ENCODE data around the gene CCDC188. TPM values are rescaled to one million over a fixed set of nuclear protein-coding genes. Genes with fewer than 3 reads are reported as not detected.

The CCDC188 gene
- total RNA-seq, 1 experiment from 2014 or later, result not detected

- intact Hi-C loops (cut with micrococcal nuclease; ENCODE audit: unreplicated experiment), result no loop called here
- Mint-ChIP-seq H3K36me3 (ENCODE audit: insufficient read depth, unreplicated experiment) (peaks cover 12% of the 10 kb centered on the region), H3K4me1 (ENCODE audit: low read depth, unreplicated experiment) (no peaks in the 10 kb centered on the region), H3K9me3 (ENCODE audit: low read depth, unreplicated experiment) (no peaks in the 10 kb centered on the region), H3K27me3 (ENCODE audit: unreplicated experiment) (no peaks in the 10 kb centered on the region), H3K4me3 (ENCODE audit: low read depth, unreplicated experiment) (no peak overlapping the region), H3K27ac (ENCODE audit: unreplicated experiment) (no peak overlapping the region)
- CTCF ChIA-PET, result no interaction called here
- TSS peak; percentile 20 for BruUV-seq (replicated peaks)
- no peak for TF ChIP-seq CTCF (IDR thresholded peaks at IDR 0.05; ENCODE audit: unreplicated experiment)
- no peak for DNase-seq
Observed at GRCh38 chr22:20140521-20140964, 10.3 kb downstream of the CCDC188 start.

DNA sequence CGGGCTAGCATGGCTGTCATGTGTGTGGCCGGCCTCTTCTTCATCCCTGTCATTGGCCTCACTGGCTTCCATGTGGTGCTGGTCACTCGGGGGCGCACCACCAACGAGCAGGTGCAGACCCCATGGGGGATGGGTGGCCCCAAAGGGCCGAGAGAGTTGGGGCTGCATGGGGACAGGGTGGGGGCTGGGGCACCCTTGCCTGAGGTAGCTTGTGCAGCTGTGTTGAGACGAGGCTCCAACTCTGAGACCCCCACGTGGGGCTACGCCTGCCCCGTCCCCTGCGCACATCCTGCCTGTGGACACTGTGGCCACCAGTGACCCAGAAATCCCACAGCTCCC lies 10.8 kb downstream of the CCDC188 start:
- Mint-ChIP-seq H3K27me3 (ENCODE audit: unreplicated experiment) (no peaks in the 10 kb centered on the region), H3K27ac (ENCODE audit: unreplicated experiment) (no peak overlapping the region), H3K4me3 (ENCODE audit: low read depth, unreplicated experiment) (no peak overlapping the region), H3K36me3 (ENCODE audit: insufficient read depth, unreplicated experiment) (peaks cover 12% of the 10 kb centered on the region), H3K9me3 (ENCODE audit: low read depth, unreplicated experiment) (no peaks in the 10 kb centered on the region), H3K4me1 (ENCODE audit: low read depth, unreplicated experiment) (no peaks in the 10 kb centered on the region)
- CTCF ChIA-PET, result no interaction called here
- BruUV-seq (replicated peaks), result no TSS peak
- DNase-seq, result no peak
- TF ChIP-seq CTCF (IDR thresholded peaks at IDR 0.05; ENCODE audit: unreplicated experiment), result no peak
- intact Hi-C loops (cut with micrococcal nuclease; ENCODE audit: unreplicated experiment), result no loop called here

GRCh38 chr22:20139391-20140106 lies 11.3 kb downstream of the CCDC188 start:
- H3K4me1 Mint-ChIP-seq (ENCODE audit: low read depth, unreplicated experiment), result no peaks in the 10 kb centered on the region
- H3K36me3 Mint-ChIP-seq (ENCODE audit: insufficient read depth, unreplicated experiment), result peaks cover 12% of the 10 kb centered on the region
- DNase-seq, result no peak
- TF ChIP-seq CTCF (IDR thresholded peaks at IDR 0.05; ENCODE audit: unreplicated experiment), result no peak
- no peak overlapping the region for H3K27ac Mint-ChIP-seq (ENCODE audit: unreplicated experiment)
- no peak overlapping the region for H3K4me3 Mint-ChIP-seq (ENCODE audit: low read depth, unreplicated experiment)
- intact Hi-C loops (cut with micrococcal nuclease; ENCODE audit: unreplicated experiment), result no loop called here
- CTCF ChIA-PET, result no interaction called here
- no peaks in the 10 kb centered on the region for H3K9me3 Mint-ChIP-seq (ENCODE audit: low read depth, unreplicated experiment)
- TSS peak; percentile 36 for BruUV-seq (replicated peaks)
- no peaks in the 10 kb centered on the region for H3K27me3 Mint-ChIP-seq (ENCODE audit: unreplicated experiment)

- no TSS peak for BruUV-seq (replicated peaks)
- peaks cover 17% of the 10 kb centered on the region for H3K36me3 Mint-ChIP-seq (ENCODE audit: insufficient read depth, unreplicated experiment)
- no peaks in the 10 kb centered on the region for H3K27me3 Mint-ChIP-seq (ENCODE audit: unreplicated experiment)
- CTCF ChIA-PET, result no interaction called here
- intact Hi-C loops (cut with micrococcal nuclease; ENCODE audit: unreplicated experiment), result no loop called here
- H3K9me3 Mint-ChIP-seq (ENCODE audit: low read depth, unreplicated experiment), result no peaks in the 10 kb centered on the region
- no peak overlapping the region for H3K27ac Mint-ChIP-seq (ENCODE audit: unreplicated experiment)
- no peak for TF ChIP-seq CTCF (IDR thresholded peaks at IDR 0.05; ENCODE audit: unreplicated experiment)
- H3K4me1 Mint-ChIP-seq (ENCODE audit: low read depth, unreplicated experiment), result peaks cover 3% of the 10 kb centered on the region
- no peak overlapping the region for H3K4me3 Mint-ChIP-seq (ENCODE audit: low read depth, unreplicated experiment)
- no peak for DNase-seq
Observed at GRCh38 chr22:20138868-20139267, 12.0 kb downstream of the CCDC188 start.
